GM19455 (cell line): ENCODE measurements around the gene SGPP2.
"Not testable (repeated sequence)": the region's sequence is repeated elsewhere in the genome, so short reads cannot be mapped to it uniquely, and the experiment has no call there.

ENCODE experiments used
- ATAC-seq: cut with Tn5 transposase; IDR thresholded peaks from one replicate; pipeline ENCODE4 v1.9.1; 2021; ENCODE audit not compliant: unreplicated experiment

Gene SGPP2

DNA sequence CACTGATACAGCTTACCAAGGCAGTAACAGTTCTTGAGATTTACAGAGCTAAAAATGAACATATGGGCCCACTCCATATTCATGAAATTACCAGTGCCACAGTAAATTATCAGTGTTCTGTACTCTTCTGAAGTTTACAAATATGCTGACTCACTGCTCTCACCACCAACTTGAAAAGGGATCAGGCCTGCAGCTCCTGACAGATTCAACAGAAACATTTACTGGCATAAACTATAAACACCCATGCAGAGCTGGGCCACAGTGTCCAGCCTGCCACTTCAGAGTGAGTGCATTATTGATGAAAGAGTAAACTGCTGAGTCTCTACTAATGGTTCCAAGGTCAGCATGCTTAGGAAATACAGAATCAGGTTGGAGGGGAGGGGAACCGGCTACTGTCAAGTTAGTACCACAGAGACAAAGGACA lies 148.4 kb downstream of the SGPP2 start:
- ATAC-seq, result no peak

DNA sequence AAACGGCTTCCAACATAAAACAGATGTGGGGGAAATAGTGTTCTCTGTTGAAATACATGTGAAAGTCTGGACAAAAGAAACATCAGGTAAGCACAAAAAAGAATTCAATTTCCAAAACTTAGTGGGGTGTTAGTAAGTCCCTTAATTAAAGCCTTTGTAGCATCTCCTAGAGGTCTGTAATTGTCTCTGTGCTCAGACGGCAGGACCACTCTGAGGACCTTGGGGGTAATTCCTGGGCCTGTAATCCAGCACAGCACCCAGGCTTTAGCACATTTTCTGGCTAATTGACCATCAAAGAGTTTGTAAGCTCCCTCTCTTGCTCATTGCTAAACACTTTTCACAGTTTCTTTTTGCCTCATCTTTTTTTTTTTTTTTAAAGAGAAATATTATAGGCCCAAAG lies 151.3 kb downstream of the SGPP2 start:
- no peak for ATAC-seq

DNA sequence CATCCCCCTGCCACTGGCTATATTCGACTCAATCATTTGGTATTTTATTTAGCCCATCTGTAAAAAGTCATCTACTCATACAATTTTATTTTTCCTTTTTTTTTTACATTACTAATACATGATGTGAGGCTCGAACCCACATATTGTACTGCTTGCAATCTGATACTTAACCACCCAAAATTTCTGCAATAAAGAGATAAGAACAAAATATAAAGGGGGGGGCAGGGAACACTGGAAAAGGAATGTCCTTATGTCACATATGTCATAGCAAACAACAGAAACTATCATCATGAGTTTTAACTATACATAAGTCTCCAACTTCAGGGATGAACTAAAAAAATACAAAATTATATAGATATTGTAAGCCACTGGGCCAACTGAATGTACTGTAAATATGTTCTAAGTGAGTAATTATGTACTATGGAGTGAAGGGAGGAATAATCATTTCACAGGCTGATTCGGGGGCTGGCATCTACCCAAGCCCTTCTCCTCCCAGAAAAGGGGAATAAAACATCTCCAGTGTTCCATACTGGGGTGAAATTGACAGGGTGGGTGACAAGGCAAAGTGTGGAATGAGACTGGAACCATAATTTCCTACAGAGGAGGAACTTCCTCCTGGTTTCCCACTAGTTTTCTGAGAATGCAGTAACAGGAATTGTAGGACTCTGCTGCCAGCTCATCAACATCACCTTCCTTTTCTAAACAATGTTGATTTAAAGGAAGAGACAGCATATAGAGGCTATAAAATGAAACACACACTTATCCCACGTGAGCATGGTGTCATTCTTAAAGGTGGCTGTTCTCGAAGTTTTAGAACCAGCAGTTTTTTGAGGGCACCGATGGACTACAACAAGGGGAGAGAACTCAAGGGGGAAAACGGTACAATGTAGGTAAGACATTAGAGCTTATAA lies 152.1 kb downstream of the SGPP2 start:
- no peak for ATAC-seq

- ATAC-seq, result no peak
Measured at GRCh38 chr2:222577341-222577740, 153.0 kb downstream of the SGPP2 start.

DNA sequence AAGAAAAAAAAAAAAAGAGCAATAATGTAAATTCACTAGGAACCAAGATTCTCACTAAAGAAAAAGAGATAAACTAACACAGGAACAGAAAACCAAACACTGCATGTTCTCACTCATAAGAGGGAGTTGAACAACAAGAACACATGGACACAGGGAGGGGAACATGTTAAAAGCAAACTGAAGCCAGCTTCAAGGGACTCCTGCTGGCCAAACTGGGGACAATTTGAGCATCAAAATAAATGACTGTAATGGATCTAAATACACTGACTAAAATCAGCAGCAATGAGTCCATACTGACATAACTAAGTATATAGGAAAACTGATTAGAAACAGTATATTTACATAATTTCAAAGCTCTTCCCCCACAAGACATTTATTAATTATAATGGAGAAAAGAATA lies 158.6 kb downstream of the SGPP2 start:
- ATAC-seq, result no peak

DNA sequence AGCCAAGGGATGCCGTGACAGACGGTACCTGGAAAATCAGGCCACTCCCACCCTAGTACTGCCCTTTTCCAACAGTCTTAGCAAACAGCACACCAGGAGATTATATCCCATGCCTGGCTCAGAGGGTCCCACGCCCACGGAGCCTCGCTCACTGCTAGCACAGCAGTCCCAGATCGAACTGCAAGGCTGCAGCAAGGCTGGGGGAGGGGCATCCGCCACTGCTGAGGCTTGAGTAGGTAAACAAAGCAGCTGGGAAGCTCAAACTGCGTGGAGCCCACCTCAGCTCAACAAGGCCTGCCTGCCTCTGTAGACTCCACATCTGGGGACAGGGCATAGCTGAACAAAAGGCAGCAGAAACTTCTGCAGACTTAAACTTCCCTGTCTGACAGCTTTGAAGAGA lies 160.2 kb downstream of the SGPP2 start:
- not testable (repeated sequence) for ATAC-seq

GRCh38 chr2:222591661-222592060 lies 167.3 kb downstream of the SGPP2 start:
- no peak for ATAC-seq

- no peak for ATAC-seq
Measured at GRCh38 chr2:222592176-222592575, 167.8 kb downstream of the SGPP2 start.

DNA sequence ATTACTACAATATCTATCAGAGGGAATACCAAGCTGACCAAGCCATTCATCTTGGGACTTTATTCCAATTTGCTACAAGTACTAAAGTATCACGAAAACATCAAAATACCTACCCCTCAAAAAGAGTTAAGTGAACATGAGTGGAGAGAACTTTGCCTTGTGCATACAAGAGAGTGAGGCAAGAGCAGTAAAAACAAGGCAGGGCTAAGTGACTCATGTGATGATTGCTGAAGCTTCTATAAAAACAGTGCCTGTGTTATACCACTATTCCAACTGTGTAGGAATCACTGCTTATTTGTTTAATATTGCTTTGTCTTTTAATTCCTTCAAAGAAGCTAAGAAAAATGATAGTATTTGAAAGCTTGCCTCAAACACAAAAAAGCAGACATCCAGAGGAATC lies 170.3 kb downstream of the SGPP2 start:
- ATAC-seq, result no peak

- ATAC-seq, result no peak
Measured at GRCh38 chr2:222595581-222595980, 171.2 kb downstream of the SGPP2 start.

DNA sequence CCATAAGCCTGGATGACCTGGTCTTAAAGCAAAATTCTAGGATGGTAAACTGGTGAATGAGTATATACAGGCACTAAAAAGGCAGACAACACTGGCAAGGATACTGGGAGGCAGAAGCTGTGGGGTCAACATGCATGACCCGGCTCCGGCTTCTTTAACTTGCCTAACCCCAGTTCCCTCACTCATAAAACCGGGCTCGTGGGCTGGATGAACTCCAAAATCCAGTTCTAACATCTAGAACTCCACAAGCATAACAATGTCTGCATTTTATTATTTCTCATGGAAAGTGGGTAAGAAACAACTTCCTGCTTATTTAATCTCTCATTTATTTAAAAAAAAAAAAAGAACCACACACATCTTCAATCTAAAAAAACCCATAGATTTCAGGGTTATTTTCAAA lies 174.3 kb downstream of the SGPP2 start:
- ATAC-seq, result no peak

- no peak for ATAC-seq
Measured at GRCh38 chr2:222603501-222603900, 179.2 kb downstream of the SGPP2 start.

DNA sequence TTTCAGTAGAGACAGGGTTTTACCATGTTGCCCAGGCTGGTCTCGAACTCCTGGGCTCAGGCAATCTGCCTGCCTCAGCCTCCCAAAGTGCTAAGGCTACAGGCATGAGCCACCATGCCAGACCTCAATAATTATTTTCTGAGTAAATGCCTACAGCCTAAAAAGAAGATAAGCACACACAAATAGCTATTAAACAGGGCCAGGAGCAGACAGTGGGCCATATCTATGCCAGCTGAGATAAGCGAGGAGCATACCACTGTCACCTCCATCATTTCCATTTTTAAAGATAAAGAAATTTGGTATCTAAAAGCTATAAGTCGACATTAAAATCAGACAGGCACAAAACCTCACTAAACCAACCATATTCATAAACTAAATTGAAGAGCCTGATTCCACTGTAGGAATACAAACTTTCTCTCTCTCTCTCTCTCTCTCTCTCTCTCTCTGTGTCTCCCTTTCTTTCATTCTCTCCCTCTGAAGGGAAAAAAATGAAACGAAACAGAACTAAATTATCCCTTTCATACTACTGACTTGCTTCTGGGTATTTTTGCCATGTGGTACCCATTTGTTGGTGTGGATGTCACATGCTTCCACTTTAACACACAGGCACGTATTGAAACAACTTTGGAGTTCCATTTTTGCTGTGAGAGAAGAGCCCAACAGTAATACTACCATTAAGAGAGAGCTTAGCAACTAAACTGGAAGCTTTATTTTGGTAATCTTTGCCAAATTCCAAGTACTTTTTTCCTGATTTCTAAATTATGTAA lies 180.6 kb downstream of the SGPP2 start:
- no peak for ATAC-seq

DNA sequence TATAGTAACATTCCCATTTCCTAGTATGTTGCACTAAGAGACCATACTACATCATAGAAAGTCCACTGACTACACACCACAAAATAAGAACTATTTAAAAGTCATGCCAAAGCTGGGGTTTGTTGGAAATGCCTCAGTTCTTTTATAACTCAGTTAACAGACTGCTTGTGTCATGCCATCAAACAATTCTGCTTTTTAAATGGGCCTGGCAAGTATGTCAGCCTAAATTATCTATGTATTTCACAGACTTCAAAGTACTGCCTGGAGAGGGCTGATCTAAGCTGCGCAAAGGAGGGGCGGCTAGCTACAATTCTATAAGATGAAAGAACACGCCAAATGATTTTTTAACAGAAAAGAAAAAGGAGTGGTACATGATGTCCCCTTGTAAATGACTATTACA lies 182.0 kb downstream of the SGPP2 start:
- no peak for ATAC-seq

DNA sequence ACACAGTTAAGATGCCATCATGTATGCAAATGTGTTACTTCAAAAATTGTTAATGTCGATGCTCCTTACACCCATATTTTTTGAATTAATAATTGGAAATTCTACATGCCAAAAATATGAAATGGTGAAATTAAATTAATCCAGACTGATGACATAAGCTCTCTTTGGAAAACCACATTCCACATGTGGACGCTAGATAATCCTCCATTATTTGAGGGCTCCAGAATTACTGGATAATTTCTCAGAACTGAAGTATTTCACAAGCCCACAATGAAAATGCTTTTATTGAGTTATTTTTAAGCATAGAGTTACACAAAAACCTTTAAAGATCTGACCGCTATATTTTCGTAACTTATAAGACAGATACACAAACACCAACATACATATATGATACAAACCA lies 183.7 kb downstream of the SGPP2 start:
- no peak for ATAC-seq

GRCh38 chr2:222609381-222609780 lies 185.0 kb downstream of the SGPP2 start:
- no peak for ATAC-seq
